T-helper 2 cell treated with Interferon-gamma antibody and Interleukin-4, amounts not matched to agents 5 μg/mL and 100 μg/mL, for 36 hours (primary cell): ENCODE data around the gene SNPH.

Source experiments
- DNase-seq: peaks from one replicate; pipeline ENCODE4 v3.0.0; 2021; ENCODE audit warnings: low spot score
- H3K27ac Mint-ChIP-seq: one replicate; pipeline ENCODE4 v1.8.0; 2021; ENCODE audit warnings: mild to moderate bottlenecking, mixed read lengths
- H3K27me3 Mint-ChIP-seq: one replicate; pipeline ENCODE4 v1.8.0; 2021; ENCODE audit warnings: low read depth, mixed read lengths
- H3K36me3 Mint-ChIP-seq: one replicate; pipeline ENCODE4 v1.8.0; 2021; ENCODE audit warnings: low read depth, mixed read lengths
- H3K4me1 Mint-ChIP-seq: one replicate; pipeline ENCODE4 v1.8.0; 2021; ENCODE audit warnings: low read depth, mixed read lengths
- H3K4me3 Mint-ChIP-seq: one replicate; pipeline ENCODE4 v1.8.0; 2022; ENCODE audit warnings: mild to moderate bottlenecking, moderate library complexity, mixed read lengths
- H3K9me3 Mint-ChIP-seq: one replicate; pipeline ENCODE4 v1.8.0; 2021; ENCODE audit warnings: mixed read lengths

SNPH gene

DNA sequence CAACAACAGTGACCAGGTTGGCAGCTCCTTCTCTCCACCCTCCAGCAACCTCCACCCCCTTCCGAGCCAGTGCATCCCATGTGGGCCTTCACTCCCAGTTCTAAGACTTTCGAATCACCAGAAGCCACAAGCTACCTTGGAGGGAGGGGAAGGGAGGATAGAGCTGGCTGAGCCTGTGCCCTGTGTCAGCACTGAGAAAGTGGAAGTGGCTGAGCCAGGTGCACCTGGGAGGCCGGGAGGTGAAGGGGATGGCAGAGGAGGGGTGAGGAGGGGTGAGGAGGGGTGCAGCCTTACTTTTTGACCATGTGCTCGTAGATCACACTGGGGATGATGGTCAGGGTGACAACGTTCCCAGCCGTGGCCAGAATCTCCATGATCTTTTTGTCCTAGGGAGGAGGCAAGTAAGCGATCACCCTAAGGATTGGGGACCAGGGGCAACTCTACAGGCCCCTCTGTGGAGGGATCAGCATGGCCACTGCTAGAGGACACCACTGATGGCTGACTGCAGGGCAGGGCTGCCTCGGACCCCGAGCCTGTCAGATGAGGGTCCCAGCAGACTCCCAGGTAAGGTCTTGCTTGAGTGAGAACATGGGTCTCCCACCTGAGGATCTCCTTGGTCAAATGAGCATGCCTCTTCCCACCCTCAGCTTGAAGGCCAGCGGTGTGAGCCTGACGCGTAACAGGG lies 44.6 kb downstream of the SNPH start:
- Mint-ChIP-seq H3K4me1 (peaks cover 5% of the 10 kb centered on the region), H3K4me3 (no peak overlapping the region), H3K27ac (no peak overlapping the region), H3K9me3 (no peaks in the 10 kb centered on the region), H3K36me3 (no peaks in the 10 kb centered on the region), H3K27me3 (no peaks in the 10 kb centered on the region)
- DNase-seq = no peak

DNA sequence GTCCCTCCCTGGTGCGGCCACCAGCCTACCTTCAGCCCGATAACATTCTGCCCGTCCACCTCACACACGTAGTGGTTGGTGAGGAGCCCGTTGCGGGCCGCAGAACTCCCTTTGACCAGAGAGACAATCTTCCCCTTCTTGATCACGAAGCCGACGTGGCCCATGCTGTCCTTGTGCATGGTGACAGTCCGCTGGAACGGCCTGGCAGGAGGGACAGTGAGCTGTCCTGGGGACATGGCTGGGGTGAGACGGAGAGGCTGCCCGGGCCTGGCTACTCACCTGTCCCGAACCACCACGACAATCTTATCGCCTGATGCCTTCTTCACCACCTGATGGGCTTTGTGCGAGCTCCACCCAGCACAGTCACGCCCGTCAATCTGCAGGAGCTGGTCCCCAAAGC lies 46.2 kb downstream of the SNPH start:
- no peak overlapping the region for H3K27ac Mint-ChIP-seq
- no peak overlapping the region for H3K4me3 Mint-ChIP-seq
- peaks cover 12% of the 10 kb centered on the region for H3K4me1 Mint-ChIP-seq
- no peaks in the 10 kb centered on the region for H3K36me3 Mint-ChIP-seq
- DNase-seq = no peak
- no peaks in the 10 kb centered on the region for H3K27me3 Mint-ChIP-seq
- no peaks in the 10 kb centered on the region for H3K9me3 Mint-ChIP-seq

DNA sequence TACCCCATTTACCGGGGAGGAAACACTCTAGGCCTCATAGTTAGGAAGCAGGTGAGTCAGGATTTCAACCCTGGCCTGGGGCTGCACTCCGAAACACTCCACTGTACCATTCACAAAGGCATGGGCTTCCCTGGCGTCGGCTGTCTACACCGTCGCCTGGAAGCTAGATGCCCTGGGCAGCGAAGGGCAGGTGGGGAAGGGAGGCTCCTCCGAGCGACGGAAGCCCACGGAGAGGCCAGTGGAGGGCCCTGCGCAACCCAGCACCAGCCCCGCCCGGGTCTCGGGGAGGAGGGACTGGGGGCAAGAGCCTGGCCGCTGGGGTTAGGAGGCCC lies 46.8 kb downstream of the SNPH start:
- Mint-ChIP-seq H3K4me1 (peaks cover 17% of the 10 kb centered on the region), H3K4me3 (no peak overlapping the region), H3K36me3 (no peaks in the 10 kb centered on the region), H3K9me3 (no peaks in the 10 kb centered on the region), H3K27ac (no peak overlapping the region), H3K27me3 (no peaks in the 10 kb centered on the region)
- DNase-seq = no peak

- Mint-ChIP-seq H3K4me1 (peaks cover 21% of the 10 kb centered on the region), H3K27ac (no peak overlapping the region), H3K4me3 (no peak overlapping the region), H3K27me3 (no peaks in the 10 kb centered on the region), H3K9me3 (no peaks in the 10 kb centered on the region), H3K36me3 (no peaks in the 10 kb centered on the region)
- peak; percentile 32 for DNase-seq
These were observed 47.3 kb downstream of the SNPH start for GRCh38 chr20:1313236-1313964.

- H3K27ac Mint-ChIP-seq = no peak overlapping the region
- H3K4me3 Mint-ChIP-seq = no peak overlapping the region
- DNase-seq = no peak
- H3K27me3 Mint-ChIP-seq = no peaks in the 10 kb centered on the region
- peaks cover 3% of the 10 kb centered on the region for H3K9me3 Mint-ChIP-seq
- no peaks in the 10 kb centered on the region for H3K36me3 Mint-ChIP-seq
- peaks cover 24% of the 10 kb centered on the region for H3K4me1 Mint-ChIP-seq
These were observed 49.7 kb downstream of the SNPH start for GRCh38 chr20:1315804-1316203.

GRCh38 chr20:1317545-1318255 lies 51.6 kb downstream of the SNPH start:
- Mint-ChIP-seq H3K4me1 (peaks cover 30% of the 10 kb centered on the region), H3K27ac (no peak overlapping the region), H3K36me3 (peaks cover 2% of the 10 kb centered on the region), H3K4me3 (no peak overlapping the region), H3K27me3 (no peaks in the 10 kb centered on the region), H3K9me3 (peaks cover 8% of the 10 kb centered on the region)
- DNase-seq = no peak

DNA sequence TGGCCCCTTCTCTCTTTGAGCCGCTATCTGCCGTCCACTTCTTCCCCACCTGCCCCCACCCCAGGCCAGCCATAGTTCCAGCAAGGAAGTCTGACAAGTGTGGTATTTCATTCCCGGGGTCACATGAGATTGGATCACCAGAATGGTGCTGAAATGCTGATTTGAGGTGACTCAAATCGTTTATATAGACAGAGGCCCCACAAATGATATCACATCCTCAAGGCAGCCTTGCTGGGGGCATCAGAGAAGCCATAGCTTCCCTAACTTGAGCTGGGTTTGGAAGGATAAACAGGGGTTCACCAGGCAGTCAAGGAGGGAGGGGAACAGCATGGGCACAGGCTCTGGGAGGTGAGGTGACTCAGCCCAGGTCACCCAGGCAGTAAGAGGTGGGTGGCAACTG lies 53.0 kb downstream of the SNPH start:
- no peak overlapping the region for H3K27ac Mint-ChIP-seq

GRCh38 chr20:1319462-1319861 lies 53.4 kb downstream of the SNPH start:
- no peaks in the 10 kb centered on the region for H3K27me3 Mint-ChIP-seq
- no peak overlapping the region for H3K27ac Mint-ChIP-seq
- peaks cover 32% of the 10 kb centered on the region for H3K4me1 Mint-ChIP-seq
- H3K9me3 Mint-ChIP-seq = peaks cover 8% of the 10 kb centered on the region
- no peak overlapping the region for H3K4me3 Mint-ChIP-seq
- peaks cover 2% of the 10 kb centered on the region for H3K36me3 Mint-ChIP-seq
- DNase-seq = no peak

More for the DNA sequence above, 53.0 kb downstream of the SNPH start:
- no peak overlapping the region for H3K4me3 Mint-ChIP-seq
- H3K9me3 Mint-ChIP-seq = peaks cover 8% of the 10 kb centered on the region
- peaks cover 30% of the 10 kb centered on the region for H3K4me1 Mint-ChIP-seq
- no peak for DNase-seq
- no peaks in the 10 kb centered on the region for H3K27me3 Mint-ChIP-seq
- H3K36me3 Mint-ChIP-seq = peaks cover 2% of the 10 kb centered on the region

GRCh38 chr20:1320016-1320415 lies 53.9 kb downstream of the SNPH start:
- Mint-ChIP-seq H3K27ac (no peak overlapping the region), H3K36me3 (peaks cover 2% of the 10 kb centered on the region), H3K27me3 (no peaks in the 10 kb centered on the region), H3K9me3 (peaks cover 8% of the 10 kb centered on the region), H3K4me1 (peaks cover 34% of the 10 kb centered on the region), H3K4me3 (no peak overlapping the region)
- no peak for DNase-seq

DNA sequence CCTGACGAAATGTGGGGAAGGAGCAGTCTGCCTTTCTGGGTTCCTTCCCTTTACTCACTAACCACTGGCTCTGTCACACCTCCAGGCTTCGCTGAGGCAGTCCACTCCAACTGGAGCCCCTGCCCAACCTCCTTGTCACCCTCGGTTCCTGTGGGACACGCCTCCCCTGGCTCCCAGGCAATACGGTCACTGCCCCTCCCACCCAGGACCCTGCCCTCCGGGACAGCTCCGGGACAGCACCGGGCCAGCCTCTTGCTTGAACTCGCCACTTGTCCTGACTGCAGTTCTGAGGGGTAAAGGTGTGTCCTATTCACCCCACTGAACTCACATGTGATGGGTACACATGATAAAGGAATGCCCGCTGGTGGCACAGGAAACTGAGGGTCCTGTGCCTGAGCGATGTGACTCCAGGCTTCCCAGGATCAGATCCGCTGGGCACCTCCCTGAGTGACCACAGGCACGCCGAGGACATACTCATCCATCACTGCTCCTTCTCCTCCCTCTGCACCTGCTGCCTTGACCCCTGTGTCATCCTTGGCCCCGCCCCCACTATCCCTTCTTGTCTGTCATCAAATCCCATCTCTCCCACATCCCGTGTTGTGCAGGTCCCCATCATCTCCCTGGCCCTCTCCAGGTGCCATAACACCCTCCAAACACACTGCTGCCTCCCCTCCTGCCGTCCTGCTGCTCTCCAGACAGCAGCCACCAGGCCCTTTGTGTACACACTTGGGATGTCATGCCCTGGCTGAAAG lies 55.0 kb downstream of the SNPH start:
- Mint-ChIP-seq H3K27ac (no peak overlapping the region), H3K36me3 (peaks cover 2% of the 10 kb centered on the region), H3K27me3 (no peaks in the 10 kb centered on the region), H3K9me3 (peaks cover 8% of the 10 kb centered on the region), H3K4me3 (no peak overlapping the region), H3K4me1 (peaks cover 34% of the 10 kb centered on the region)
- DNase-seq = no peak

GRCh38 chr20:1321654-1321939 lies 55.5 kb downstream of the SNPH start:
- peaks cover 2% of the 10 kb centered on the region for H3K36me3 Mint-ChIP-seq
- no peak for DNase-seq
- H3K27ac Mint-ChIP-seq = no peak overlapping the region
- H3K9me3 Mint-ChIP-seq = peaks cover 8% of the 10 kb centered on the region
- H3K4me1 Mint-ChIP-seq = peaks cover 33% of the 10 kb centered on the region
- H3K27me3 Mint-ChIP-seq = no peaks in the 10 kb centered on the region
- H3K4me3 Mint-ChIP-seq = no peak overlapping the region

DNA sequence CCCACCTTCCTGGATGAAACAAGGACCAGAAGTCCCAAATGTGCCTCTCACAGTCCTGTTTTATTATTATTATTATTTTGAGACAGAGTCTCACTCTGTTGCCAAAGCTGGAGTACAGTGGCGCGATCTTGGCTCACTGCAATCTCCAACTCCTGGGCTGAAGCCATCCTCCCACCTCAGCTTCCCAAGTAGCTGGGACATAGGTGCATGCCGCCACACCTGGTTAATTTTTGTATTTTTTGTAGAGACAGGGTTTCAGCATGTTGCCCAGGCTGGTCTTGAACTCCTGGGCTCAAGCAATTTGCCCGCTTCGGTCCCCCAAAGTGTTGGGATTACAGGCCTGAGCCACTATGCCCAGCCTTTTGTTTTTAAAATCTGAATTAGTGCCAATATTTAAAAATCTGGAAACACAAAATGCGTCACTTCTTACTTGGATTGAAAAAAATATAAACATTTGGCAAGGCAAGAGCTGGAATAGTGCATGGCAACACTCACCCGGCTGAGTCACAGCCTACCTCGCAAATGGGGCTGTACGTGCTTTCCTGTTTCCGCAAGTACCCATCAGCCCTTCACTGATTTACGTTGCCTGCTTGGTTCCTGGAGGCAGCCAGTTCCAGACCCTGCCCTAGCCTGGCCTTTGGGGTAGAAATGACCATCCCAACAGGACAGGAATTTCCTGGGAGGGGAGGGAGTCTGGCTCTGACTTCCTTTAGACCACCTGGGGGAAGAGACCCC lies 56.6 kb downstream of the SNPH start:
- H3K4me3 Mint-ChIP-seq = no peak overlapping the region
- peaks cover 8% of the 10 kb centered on the region for H3K9me3 Mint-ChIP-seq
- no peak overlapping the region for H3K27ac Mint-ChIP-seq
- peaks cover 32% of the 10 kb centered on the region for H3K4me1 Mint-ChIP-seq
- H3K27me3 Mint-ChIP-seq = no peaks in the 10 kb centered on the region
- peaks cover 2% of the 10 kb centered on the region for H3K36me3 Mint-ChIP-seq
- DNase-seq = no peak

- no peaks in the 10 kb centered on the region for H3K27me3 Mint-ChIP-seq
- peaks cover 2% of the 10 kb centered on the region for H3K36me3 Mint-ChIP-seq
- H3K4me3 Mint-ChIP-seq = no peak overlapping the region
- peak overlapping the region; percentile 4 for H3K27ac Mint-ChIP-seq
- no peak for DNase-seq
- H3K9me3 Mint-ChIP-seq = peaks cover 8% of the 10 kb centered on the region
- H3K4me1 Mint-ChIP-seq = peaks cover 32% of the 10 kb centered on the region
These were observed 57.2 kb downstream of the SNPH start for GRCh38 chr20:1323256-1323655.
